GM10266 (cell line): Measurements from ENCODE around the gene TSC22D1.

Source experiments
- DNase-seq: peaks from one replicate; pipeline ENCODE4 v3.0.0; 2012; ENCODE audit errors: extremely low spot score
- TF ChIP-seq, protein P1 (sequence below): IDR thresholded peaks from 2 replicates; pipeline ENCODE4 v1.5.1; 2012; ENCODE audit warnings: mild to moderate bottlenecking, low read depth; ENCODE audit not compliant: control insufficient read depth, insufficient read depth; ENCODE audit errors: missing control alignments

The TSC22D1 gene

GRCh38 chr13:44414716-44415115 is 161.4 kb downstream of the TSC22D1 start:
- TF ChIP-seq, protein P1, sequence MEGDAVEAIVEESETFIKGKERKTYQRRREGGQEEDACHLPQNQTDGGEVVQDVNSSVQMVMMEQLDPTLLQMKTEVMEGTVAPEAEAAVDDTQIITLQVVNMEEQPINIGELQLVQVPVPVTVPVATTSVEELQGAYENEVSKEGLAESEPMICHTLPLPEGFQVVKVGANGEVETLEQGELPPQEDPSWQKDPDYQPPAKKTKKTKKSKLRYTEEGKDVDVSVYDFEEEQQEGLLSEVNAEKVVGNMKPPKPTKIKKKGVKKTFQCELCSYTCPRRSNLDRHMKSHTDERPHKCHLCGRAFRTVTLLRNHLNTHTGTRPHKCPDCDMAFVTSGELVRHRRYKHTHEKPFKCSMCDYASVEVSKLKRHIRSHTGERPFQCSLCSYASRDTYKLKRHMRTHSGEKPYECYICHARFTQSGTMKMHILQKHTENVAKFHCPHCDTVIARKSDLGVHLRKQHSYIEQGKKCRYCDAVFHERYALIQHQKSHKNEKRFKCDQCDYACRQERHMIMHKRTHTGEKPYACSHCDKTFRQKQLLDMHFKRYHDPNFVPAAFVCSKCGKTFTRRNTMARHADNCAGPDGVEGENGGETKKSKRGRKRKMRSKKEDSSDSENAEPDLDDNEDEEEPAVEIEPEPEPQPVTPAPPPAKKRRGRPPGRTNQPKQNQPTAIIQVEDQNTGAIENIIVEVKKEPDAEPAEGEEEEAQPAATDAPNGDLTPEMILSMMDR, result no peak
- no peak for DNase-seq

DNA sequence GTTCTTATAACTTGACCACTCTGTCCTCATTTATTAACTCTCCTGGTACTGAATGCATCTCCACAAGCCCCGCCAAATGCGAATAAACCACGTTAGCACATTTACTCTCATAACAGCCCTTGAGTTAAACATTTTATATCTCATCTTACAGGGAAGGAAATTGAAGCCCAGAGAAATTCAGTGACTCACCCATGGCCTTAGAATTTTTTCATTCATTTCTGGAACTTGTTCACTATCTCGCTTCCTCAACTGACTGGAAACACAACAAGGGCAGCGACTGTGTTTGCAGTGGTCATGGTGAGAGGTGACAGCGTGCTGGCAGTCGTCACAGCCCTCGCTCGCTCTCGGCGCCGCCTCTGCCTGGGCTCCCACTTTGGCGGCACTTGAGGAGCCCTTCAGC is 163.0 kb downstream of the TSC22D1 start:
- TF ChIP-seq, protein P1, result no peak
- DNase-seq, result no peak

GRCh38 chr13:44412346-44412935 is 163.7 kb downstream of the TSC22D1 start:
- TF ChIP-seq, protein P1, result no peak
- no peak for DNase-seq

- DNase-seq, result no peak
- TF ChIP-seq, protein P1, result no peak
These were observed 164.3 kb downstream of the TSC22D1 start for GRCh38 chr13:44411841-44412240.

- DNase-seq, result no peak
- TF ChIP-seq, protein P1, result no peak
These were observed 165.7 kb downstream of the TSC22D1 start for GRCh38 chr13:44410328-44410859.

DNA sequence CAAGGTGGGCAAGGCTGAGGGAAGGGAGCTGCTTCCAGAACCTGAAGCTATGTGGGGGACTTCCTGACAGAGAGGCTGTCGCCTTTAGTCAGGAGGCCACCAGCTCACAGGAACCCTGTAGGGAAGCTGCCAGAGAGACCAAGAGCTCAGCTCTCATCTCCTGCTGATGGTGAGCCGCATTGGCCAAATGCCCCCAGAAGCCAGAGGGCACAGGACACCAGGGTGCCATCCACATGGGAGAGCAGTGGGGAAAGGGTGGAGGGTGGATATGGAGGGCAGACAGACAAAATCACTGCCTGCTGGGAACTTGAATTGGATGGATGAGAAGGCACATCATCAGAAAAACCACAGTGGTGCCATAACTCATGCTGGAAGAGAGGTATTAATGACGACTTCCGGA is 166.5 kb downstream of the TSC22D1 start:
- DNase-seq, result no peak
- TF ChIP-seq, protein P1, result no peak

DNA sequence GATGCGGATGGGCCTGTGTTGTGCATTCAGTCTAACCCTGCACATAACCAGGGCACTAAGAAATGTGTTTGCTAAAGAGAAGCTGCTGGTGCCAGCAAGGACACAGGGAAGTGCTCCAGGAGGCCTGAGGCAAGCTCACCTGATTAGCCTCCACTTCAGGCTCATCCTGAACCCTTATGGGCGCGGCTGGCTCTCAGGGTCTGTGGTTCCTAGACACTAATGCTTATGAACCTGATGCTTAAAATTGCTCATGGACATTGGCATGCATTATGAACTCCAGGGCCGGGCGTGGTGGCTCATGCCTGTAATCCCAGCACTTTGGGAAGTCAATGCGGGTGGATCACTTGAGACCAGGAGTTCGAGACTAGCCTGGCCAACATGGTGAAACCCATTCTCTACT is 168.2 kb downstream of the TSC22D1 start:
- TF ChIP-seq, protein P1, result no peak

More for the DNA sequence above, 168.2 kb downstream of the TSC22D1 start:
- no peak for DNase-seq
